SK-N-SH treated with all-trans-retinoic acid at 6 μM for 48 hours (cell line): ENCODE results near the gene CACNA1G.

Experiments
- ARNTL ChIP-seq: fragments of 450-650 bp; formaldehyde crosslinking; IDR thresholded peaks from 2 replicates; pipeline ENCODE4 v1.5.0; 2020; ENCODE audit warnings: low read depth, mild to moderate bottlenecking, moderate library complexity, borderline replicate concordance
- CSDC2 ChIP-seq: fragments of 250-450 bp; sonication (Bioruptor Pico); IDR thresholded peaks from 2 replicates; pipeline ENCODE4 v1.5.0; 2020; ENCODE audit warnings: mild to moderate bottlenecking, moderate library complexity
- ESRRG ChIP-seq: fragments of 250-450 bp; sonication (Bioruptor Pico); IDR thresholded peaks from 2 replicates; pipeline ENCODE4 v1.6.1; 2021; ENCODE audit warnings: mild to moderate bottlenecking
- RARB ChIP-seq: fragments of 250-450 bp; sonication (Bioruptor Pico); IDR thresholded peaks from 2 replicates; pipeline ENCODE4 v1.8.0; 2021; ENCODE audit warnings: mild to moderate bottlenecking, moderate library complexity
- SNAI2 ChIP-seq: fragments of 250-450 bp; sonication (Bioruptor Pico); IDR thresholded peaks from 2 replicates; pipeline ENCODE4 v1.5.0; 2020; ENCODE audit warnings: mild to moderate bottlenecking, moderate library complexity
- ZFP3 ChIP-seq: fragments of 250-450 bp; sonication (Bioruptor Pico); IDR thresholded peaks from 2 replicates; pipeline ENCODE4 v1.5.0; 2020; ENCODE audit warnings: mild to moderate bottlenecking, moderate library complexity
- ZFP30 ChIP-seq: fragments of 450-650 bp; formaldehyde crosslinking; IDR thresholded peaks from 2 replicates; pipeline ENCODE4 v1.5.0; 2022; ENCODE audit warnings: mild to moderate bottlenecking, moderate library complexity
- ZNF565 ChIP-seq: fragments of 450-650 bp; formaldehyde crosslinking; conservative IDR thresholded peaks from 2 replicates; pipeline ENCODE4 v1.5.0; 2020; ENCODE audit warnings: low read depth, mild to moderate bottlenecking, moderate library complexity
- TF ChIP-seq, protein P1 (sequence below): fragments of 250-450 bp; sonication (Bioruptor Pico); IDR thresholded peaks from 2 replicates; pipeline ENCODE4 v1.8.0; 2020; ENCODE audit warnings: mild to moderate bottlenecking, moderate library complexity, borderline replicate concordance
- TF ChIP-seq, protein P2 (sequence below): fragments of 250-450 bp; sonication (Bioruptor Pico); IDR thresholded peaks from 2 replicates; pipeline ENCODE4 v1.5.1; 2021; ENCODE audit warnings: mild to moderate bottlenecking, moderate library complexity

DNA sequence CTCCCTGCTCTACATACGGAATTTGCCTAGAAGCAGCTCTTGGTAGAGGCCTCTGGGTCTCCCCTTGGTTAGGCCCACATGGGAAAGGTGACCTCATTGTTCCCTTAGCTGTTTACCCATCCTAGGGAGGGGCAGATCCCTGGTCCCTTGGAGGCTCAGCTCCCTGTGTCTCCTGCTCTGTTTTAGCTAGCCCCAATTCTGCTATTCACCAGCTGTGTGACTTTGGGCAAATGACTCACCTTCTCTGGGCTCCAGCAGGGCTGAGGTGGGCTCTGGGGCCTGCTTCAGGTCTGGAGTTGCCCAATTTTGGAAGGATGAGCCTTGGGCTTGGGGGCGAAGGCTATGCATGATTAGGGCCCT lies 78.1 kb downstream of the CACNA1G start:
- no peak for TF ChIP-seq SNAI2 (CRISPR knock-in tag)
- TF ChIP-seq, protein P1, sequence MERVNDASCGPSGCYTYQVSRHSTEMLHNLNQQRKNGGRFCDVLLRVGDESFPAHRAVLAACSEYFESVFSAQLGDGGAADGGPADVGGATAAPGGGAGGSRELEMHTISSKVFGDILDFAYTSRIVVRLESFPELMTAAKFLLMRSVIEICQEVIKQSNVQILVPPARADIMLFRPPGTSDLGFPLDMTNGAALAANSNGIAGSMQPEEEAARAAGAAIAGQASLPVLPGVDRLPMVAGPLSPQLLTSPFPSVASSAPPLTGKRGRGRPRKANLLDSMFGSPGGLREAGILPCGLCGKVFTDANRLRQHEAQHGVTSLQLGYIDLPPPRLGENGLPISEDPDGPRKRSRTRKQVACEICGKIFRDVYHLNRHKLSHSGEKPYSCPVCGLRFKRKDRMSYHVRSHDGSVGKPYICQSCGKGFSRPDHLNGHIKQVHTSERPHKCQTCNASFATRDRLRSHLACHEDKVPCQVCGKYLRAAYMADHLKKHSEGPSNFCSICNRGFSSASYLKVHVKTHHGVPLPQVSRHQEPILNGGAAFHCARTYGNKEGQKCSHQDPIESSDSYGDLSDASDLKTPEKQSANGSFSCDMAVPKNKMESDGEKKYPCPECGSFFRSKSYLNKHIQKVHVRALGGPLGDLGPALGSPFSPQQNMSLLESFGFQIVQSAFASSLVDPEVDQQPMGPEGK: 0 out of 2 replicates have a peak, but pooled peaks have one; percentile 24
- no peak for TF ChIP-seq RARB (CRISPR knock-in tag)
- TF ChIP-seq, protein P2, sequence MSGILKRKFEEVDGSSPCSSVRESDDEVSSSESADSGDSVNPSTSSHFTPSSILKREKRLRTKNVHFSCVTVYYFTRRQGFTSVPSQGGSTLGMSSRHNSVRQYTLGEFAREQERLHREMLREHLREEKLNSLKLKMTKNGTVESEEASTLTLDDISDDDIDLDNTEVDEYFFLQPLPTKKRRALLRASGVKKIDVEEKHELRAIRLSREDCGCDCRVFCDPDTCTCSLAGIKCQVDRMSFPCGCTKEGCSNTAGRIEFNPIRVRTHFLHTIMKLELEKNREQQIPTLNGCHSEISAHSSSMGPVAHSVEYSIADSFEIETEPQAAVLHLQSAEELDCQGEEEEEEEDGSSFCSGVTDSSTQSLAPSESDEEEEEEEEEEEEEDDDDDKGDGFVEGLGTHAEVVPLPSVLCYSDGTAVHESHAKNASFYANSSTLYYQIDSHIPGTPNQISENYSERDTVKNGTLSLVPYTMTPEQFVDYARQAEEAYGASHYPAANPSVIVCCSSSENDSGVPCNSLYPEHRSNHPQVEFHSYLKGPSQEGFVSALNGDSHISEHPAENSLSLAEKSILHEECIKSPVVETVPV (CRISPR knock-in tag): no peak
- no peak for TF ChIP-seq ARNTL (CRISPR knock-in tag)
- TF ChIP-seq ESRRG (CRISPR knock-in tag): no peak
- TF ChIP-seq ZFP3 (CRISPR knock-in tag): no peak
- no peak for TF ChIP-seq ZFP30 (CRISPR knock-in tag)
- TF ChIP-seq CSDC2 (CRISPR knock-in tag): no peak
- no peak for TF ChIP-seq ZNF565 (CRISPR knock-in tag)
